GM19468 (cell line): ENCODE data around the gene ESPNL.

Experiments used
- ATAC-seq: cut with Tn5 transposase; IDR thresholded peaks from one replicate; pipeline ENCODE4 v1.9.1; 2021; ENCODE audit warnings: mild to moderate bottlenecking, moderate library complexity, moderate number of reproducible peaks; ENCODE audit not compliant: unreplicated experiment; ENCODE audit errors: extremely low read depth

ESPNL gene

DNA sequence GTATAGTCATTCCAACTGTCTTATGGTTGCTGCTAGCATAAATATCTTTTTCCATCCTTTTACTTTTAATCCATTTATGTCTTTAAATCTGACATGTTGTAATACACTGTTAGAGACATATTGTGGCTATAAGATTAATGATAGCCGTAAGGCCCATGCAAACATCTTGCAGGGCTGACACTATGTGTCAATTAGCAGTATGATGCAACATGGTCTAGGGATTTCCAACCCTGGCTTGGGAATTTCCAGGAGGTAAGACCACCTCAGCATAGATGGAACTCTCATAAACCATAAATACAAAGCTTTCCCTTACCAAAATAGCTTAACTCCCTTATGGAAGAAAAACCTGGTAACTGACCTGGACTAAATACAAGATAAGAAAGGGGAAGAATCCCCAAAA is 22.8 kb upstream of the ESPNL start:
- no peak for ATAC-seq

DNA sequence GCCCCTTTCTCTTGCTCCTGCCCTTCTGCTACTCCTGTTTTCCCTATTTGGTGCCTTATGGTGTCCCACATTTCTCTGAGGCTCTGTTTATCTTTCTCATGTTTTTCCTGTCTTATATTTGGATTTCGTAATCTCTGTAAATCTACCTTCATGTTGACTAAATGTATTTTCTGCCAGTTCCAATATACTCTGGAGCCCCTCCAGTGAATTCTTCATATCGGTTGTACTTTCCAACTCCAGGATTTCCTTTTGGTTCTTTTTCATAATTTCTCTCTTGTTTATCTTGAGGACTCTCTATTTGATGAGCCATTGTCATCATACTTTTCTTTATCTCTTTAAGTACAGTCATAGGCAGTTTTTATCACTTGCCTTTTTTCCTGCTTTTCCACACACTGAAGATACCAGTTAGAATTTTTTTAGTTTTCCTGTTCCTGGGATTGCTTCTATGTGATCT is 20.2 kb upstream of the ESPNL start:
- no peak for ATAC-seq

DNA sequence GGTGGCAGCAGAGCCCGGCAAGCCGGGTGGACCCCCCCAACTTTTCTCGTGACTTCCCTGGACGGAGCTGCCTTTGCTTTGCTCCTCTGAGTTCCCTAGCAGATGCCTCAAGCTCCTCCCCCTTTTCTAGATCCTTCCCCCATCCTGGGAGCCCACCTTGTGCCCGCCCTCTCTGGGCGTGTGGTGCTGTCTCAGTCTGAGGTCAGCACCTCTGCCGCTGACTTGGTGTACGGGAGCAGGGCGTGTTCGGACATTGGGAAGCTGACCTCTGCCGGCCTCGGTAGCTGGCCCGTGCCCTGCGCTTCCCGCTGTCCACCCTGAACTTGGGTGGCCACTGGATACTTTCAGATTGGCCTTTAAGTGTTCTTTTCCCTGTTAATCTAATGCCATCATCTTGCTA is 19.6 kb upstream of the ESPNL start:
- no peak for ATAC-seq

DNA sequence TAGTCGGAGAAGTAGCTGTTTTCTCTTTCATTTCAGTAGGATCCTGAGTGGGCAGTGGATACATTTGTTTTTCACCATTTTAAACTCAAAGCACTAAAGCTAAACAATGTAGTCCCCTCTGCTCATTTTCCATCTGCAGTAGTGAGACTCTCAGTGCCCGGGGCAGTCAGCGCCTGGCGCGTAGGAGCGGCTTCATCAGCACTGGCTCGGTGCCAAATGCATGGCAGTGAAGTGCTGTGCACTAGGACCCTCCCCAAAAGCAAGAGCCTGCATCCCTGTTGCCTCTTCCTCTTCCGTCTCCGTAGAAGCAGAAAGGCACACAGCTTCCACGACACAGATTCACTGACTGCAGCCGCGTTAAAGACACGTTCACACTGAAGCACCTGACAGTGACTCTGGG is 19.0 kb upstream of the ESPNL start:
- no peak for ATAC-seq

DNA sequence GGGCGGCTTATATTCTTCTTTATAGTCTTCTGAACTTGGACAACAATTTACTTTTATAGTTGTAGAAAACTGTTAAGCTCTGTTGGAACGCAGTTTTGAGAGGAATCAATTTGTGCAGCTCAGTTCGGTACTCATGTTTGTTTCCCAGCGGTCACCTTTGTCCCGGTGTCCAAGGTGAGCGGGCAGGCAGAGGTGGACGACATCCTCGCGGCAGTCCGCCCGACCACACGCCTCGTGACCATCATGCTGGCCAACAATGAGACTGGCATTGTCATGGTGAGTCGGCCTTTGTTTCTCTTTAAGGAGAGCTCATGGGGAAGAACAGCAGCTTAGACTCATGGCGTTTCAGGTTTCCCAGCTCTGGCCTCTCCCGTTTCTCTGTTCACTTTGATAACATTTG is 18.6 kb upstream of the ESPNL start:
- ATAC-seq: no peak

DNA sequence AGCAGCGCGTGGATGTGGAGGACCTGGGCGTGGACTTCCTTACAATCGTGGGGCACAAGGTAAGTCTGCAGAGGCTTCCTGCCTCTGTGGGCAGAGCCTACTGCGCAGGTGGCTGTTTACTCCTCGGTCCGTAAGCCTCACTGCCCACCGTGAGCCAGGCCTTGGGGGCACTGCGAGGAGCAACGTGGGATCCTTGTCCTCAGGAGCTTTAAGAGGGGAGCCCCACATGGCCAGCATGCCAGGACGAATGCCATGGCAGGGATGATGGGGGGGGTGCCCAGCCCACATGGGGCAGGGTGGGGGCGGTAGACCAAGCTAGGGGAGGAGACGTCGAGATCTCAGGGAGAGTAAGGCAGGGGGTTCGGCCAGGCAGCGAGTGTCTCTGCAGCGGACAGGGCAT is 18.0 kb upstream of the ESPNL start:
- no peak for ATAC-seq

DNA sequence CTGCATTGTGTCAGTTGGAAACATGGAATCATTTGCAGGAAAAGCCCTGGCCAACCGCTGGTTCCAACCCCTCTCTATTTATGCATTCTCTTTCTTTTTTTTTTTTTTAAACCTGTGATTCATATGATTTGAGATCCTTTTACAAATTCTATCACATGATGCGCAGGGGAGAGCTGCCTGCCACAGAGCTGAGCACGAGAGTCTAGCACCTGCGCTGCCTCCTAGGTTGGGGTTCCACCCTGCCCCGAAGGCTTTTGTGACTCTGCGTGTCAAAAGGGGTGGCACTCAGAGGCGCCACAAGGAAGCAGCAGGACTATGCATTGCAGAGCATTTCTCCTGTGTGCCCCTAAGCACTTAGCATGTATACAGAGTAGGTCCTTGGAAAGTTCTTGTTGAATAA is 17.3 kb upstream of the ESPNL start:
- ATAC-seq: no peak

DNA sequence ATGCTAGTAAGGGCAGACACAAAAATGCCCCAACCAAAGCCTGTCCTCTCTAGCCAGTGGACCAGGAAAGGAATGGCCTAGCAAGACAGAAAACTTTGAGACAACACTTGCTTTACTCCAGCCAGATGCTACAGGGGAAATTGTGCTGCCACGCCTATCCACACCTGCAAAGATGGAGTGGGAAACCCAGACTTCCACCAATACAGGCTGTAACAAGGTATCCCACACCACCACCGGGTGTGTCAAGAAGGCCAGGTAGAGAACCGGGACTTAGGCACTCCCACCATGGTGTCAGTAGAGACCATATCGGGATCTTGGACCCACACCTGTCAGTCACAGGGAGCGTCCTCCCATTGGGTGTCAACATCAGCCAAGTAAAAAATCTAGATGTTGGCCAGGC is 16.2 kb upstream of the ESPNL start:
- ATAC-seq: no peak

DNA sequence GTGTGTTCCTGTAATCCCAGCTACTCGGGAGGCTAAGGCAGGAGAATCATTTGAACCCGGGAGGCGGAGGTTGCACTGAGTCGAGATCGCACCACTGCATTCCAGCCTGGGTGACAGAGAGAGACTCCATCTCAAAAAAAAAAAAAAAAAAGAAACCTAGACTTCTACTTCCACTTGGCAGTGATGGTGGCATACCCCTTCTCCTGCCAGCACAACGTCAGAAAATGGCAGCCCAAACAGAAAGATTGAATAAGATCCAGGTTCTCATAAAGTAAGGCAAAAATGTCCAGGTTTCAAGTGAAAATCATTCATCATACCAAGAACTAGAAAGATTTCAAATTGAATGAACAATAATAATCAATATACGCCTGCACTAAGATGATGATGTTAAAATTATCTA is 15.4 kb upstream of the ESPNL start:
- ATAC-seq: no peak

DNA sequence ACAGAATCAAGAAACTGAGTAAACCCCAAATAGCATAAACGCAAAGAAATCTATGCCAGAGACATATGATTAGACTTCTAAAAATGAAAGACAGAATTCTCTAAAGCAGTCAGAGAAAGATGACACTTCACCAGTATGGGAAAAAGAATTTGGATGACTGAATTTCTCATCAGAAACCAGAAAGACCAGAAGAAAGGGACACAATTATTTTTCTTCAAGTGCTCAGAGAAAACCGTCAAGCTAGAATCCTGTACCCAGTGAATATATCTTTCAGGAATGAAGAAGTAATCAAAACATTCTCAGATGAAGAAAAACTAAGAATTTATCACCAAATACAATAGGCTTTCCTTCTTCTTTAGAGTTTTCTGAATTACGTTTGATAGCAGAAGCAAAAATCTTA is 14.2 kb upstream of the ESPNL start:
- ATAC-seq: no peak

DNA sequence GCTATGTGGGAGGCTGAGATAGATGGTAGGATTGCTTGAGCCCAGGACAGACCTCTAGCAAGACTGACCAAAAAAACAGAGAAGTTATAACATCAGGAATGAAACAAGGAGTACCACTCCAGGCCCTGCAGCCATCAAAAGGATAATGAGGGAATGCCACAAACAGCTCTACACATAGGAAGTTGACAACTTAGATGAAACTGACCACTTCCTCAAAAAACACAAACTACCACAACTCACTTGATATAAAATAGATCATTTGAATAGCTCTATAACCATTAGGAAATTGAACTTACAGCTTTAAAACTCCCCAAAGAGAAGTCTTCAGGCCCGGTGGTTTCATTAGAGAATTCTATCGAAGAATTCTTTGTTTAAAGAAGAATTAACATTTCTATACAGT is 12.9 kb upstream of the ESPNL start:
- ATAC-seq: no peak

DNA sequence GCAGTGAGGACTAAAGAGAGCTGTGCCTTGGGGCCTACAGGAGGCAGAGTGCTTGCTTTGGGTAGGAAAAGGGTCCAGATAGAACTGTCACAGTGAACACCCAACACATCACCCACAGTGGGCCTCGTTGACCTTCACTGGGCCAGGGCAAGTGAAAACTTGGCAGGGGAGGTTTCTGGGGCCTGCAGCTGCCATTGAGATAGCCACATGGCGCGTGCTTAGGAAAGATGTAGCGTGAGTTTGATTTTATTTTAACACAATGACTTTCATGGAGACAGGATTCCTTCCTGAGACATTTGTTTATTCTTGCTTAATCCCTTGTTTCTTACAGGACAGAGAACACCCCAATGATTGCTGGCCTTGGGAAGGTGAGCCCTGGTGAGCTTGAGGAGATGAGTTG is 9.3 kb upstream of the ESPNL start:
- no peak for ATAC-seq

DNA sequence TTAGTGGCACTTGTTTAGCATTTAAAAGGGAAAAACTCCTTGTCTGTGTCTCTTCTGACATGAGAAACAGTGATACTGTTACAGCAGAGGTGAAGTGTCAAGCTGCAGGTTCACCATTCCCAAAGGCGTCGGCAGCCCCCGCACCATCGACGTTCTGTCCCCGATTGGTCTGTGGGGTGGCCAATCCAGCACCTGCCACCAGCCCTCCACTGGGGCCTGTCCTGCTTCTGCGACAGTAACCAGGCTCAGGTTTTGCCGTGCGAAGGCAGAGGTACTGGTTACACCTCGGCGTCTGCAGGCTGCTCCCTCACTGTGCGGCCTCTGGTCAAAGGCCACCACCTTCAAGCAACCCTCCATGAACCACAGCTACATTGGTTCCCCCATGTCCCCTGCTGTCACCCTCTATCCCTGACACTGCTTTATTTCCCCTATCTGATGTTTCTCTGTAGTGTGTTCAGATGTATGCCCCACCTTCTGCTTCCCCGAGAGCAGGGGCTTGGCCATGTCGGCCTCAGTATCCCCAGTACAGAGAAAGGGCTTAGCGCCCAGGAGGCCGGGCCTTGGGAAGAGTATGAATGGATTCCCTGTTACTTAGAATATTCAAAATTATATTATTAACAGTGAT is 8.6 kb upstream of the ESPNL start:
- no peak for ATAC-seq

DNA sequence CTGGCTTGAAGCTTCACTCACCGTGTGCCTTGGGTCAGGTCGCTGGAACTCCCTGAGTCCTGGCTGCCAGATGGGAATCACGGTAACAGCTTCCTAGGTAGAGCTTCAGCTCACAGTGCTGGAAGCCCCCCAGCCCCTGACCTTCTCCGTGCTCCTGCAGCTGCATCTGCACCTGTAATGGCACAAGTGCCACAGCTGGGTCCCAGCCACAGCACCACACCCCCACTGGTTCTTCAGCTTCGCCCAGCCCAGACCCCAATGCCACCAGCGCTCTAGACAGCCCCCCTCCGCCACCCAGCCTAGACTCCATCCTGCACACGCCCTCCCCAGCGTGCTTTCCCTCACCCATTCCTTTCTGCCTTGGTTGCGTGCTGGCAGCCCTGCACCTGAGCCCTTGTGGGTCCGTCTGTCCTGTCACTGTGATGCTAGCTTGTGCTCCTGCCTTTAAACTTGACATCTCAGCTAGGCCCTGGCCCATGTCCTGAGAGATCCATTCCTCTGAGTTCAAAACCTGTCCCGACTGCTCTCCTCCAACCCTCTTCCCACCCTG is 7.6 kb upstream of the ESPNL start:
- no peak for ATAC-seq

DNA sequence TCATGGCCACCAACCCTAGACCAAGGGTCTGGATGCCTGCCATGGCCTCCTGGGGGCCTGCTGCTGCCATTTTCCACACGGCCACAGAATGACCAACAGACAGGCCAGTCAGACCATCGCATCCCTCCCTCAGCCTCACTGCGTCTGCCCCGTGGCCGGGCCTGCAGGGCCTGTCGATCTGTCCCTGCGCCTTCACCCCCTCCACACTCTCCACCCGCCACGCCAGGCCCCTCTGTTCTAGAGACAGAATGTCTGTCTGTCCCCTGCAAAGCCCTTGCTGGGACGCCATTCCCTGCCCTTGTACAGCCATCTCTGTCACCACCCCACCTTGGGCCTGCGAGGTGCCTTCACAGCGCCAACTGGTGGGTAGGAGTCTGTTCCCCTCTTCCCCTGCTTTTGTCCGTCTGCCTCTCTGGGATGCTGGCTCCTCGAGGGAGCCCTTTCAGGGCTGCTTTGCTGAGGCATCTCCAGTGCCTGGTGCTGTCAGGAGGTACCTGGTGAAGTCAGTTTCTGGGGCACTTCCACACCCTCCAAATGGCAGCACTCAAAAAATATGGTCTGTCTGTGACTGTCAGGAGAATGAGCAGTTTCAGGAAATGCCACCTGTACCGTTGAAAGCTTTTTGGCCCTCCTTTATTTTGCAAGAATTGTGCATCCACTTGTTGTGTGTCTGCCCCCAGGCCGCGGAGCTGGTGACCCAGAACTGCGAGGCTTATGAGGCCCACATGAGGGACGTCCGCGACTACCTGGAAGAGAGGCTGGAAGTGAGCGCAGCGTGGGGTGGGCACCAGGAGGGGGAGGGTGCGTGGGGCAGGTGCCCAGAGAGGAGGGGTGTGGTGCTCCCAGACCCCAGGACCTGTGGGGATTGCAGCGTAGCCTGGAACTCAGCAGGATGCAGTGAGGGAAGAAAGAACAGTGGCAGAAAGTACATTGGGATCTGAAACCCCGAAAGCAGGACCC is 6.7 kb upstream of the ESPNL start:
- ATAC-seq: no peak

DNA sequence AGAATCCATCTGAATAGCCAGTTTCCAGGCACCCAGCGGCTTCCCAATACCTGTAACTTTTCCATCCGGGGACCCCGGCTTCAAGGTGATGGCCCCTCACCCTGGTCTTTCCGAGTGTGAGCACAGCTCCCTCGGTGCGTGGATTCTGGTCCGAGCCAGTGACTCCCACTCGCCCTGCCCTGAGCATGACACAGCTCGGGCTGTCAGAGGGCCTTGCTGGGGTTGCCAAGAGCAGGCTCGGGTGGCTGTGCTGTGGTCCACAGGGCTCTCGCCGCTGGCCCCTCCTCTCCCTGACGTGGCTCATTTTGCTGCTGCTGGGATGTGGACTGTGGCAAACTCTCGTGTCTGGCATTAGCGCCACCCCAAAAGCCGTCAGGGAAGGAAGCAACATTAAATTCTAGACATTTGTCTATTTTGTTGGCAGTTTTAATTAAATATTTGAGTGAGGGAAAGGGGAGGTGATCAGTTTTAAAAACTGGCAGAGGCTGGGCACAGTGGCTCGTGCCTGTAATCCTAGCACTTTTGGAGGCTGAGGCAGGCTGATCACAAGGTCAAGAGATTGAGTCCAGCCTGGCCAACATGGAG is 5.6 kb upstream of the ESPNL start:
- ATAC-seq: no peak

DNA sequence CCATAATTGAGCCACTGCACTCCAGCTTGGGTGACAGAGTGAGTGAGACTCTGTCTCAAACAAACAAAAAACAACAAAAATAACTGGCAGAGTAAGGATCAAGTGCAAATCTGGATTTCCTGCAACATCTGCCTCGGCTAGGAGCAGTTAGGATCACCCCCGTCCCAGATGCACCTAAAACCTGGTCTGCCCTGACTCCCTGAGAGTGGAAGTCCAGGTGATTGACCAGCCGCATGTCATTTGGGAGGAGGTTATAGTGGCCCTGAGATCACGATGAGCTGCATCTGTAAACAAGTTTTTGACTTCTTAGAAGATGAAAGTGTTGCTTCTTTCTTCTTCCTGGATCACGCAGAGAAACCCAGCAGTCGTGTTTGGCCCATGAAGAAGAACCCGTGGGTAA is 5.0 kb upstream of the ESPNL start:
- no peak for ATAC-seq

DNA sequence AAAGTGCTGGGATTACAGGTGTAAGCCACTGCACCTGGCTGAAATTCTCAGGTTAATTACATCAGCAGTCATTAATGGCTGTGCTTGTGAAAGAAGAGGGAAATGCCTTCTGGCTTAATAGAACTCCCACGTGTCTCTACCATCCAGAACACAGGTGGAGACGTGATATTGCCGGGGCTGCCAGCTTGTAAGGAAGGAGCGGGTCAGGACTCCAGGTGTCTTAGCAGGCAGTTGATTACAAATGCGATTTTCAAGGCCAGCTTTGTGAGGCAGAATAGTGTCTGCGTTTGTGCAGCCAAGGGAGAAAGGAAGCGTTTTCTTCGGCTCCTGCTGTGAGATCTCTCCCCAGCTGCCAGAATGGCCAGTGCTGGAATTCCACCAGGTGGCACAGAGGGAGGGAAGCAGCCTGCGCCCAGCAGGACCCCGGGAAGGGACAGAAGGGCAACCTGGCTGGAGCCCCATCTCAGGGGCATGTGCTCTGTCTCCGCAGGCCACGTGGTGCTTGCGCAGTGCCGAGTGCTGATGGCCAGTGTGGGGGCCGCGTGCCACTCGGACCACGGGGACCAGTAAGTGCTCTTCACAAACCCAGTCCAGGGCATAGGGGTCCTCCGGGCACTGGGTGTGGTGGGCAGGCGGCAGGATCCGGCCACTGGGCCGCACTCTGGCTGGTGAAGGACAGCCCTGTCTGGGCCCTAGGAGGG is 3.7 kb upstream of the ESPNL start:
- ATAC-seq: no peak

DNA sequence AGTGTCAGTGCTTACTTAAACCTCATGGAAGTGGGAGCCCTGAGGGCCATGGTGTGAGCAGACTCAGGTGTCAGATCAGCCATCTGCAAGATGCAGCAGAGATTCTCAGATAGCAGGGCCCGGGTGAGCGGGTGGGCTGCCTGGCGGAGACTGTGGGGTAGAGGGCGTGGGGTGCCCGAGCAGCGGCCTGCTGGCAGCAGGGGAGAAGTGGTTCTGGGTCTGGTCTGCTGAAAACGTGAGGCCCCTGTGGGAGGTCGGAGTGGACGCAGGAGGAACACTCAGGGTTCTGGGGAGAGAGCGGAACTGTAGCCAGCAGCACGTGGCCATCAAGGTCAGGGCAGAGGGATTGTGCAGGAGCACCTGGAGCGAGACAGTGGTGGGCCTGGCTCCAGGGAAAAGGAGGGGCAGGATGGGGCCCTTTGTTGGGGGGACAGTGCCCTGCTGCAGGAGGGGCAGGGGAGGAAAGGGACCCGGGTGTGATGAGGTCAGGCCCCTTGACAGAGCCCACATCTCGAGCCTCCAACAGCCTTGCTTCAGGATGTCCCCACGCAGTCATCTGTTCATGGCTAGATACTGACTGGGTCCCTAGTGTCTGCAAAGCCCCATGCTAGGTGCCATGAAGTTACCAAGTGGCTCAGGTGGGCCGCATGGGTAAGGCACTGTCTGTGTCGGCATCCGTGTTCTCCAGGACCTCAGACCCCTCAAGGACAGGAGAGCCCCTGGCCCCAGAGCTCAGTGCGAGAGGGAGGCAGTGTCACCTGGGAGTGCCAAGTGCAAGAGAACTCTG is 2.7 kb upstream of the ESPNL start:
- ATAC-seq: no peak
